ENCODE data around the gene NCDN.

The NCDN gene

GRCh38 chr1:35554266-35555211 lies 3.1 kb upstream of the NCDN start:
- DNase-seq (ENCODE audit: low read depth in 3 of 3, low spot score in 1 of 3): no peak

- no peak for DNase-seq (ENCODE audit: low read depth in 3 of 3, low spot score in 1 of 3)
Measured at GRCh38 chr1:35555212-35555584, 2.4 kb upstream of the NCDN start.

GRCh38 chr1:35555601-35556477 lies 1.8 kb upstream of the NCDN start:
- no peak for DNase-seq (ENCODE audit: low read depth in 3 of 3, low spot score in 1 of 3)

GRCh38 chr1:35556484-35557117 lies 998 bp upstream of the NCDN start:
- no peak for DNase-seq (ENCODE audit: low read depth in 3 of 3, low spot score in 1 of 3)

- DNase-seq (ENCODE audit: low read depth in 3 of 3, low spot score in 1 of 3): peak in 1 of 3 donors; percentile 30
Measured at GRCh38 chr1:35557118-35557610, 435 bp upstream of the NCDN start, which contains the start of gene KIAA0319L. TSS of gene KIAA0319L (minus strand) at chr1:35557403. CDS start at chr1:35554491, 2,912 bp downstream.

GRCh38 chr1:35558374-35559316 lies 1.0 kb downstream of the NCDN start:
- no peak for DNase-seq (ENCODE audit: low read depth in 3 of 3, low spot score in 1 of 3)

GRCh38 chr1:35559317-35559944 lies 1.8 kb downstream of the NCDN start:
- DNase-seq (ENCODE audit: low read depth in 3 of 3, low spot score in 1 of 3): no peak

GRCh38 chr1:35560256-35561225 lies 2.9 kb downstream of the NCDN start:
- no peak for DNase-seq (ENCODE audit: low read depth in 3 of 3, low spot score in 1 of 3)

GRCh38 chr1:35561297-35561971 lies 3.8 kb downstream of the NCDN start:
- no peak for DNase-seq (ENCODE audit: low read depth in 3 of 3, low spot score in 1 of 3)

GRCh38 chr1:35561972-35562680 lies 4.5 kb downstream of the NCDN start:
- DNase-seq (ENCODE audit: low read depth in 3 of 3, low spot score in 1 of 3): no peak

GRCh38 chr1:35563166-35563565 lies 5.6 kb downstream of the NCDN start:
- no peak for DNase-seq (ENCODE audit: low read depth in 3 of 3, low spot score in 1 of 3)

GRCh38 chr1:35564037-35564883 lies 6.7 kb downstream of the NCDN start:
- peak; percentile 40 to 66 (median 51) for DNase-seq (ENCODE audit: low read depth in 3 of 3, low spot score in 1 of 3)

- no peak for DNase-seq (ENCODE audit: low read depth in 3 of 3, low spot score in 1 of 3)
Measured at GRCh38 chr1:35564884-35565741, 7.5 kb downstream of the NCDN start.

GRCh38 chr1:35565742-35566133 lies 8.1 kb downstream of the NCDN start:
- DNase-seq (ENCODE audit: low read depth in 3 of 3, low spot score in 1 of 3): no peak

- no peak for DNase-seq (ENCODE audit: low read depth in 3 of 3, low spot score in 1 of 3)
Measured at GRCh38 chr1:35567947-35568558, 10.5 kb downstream of the NCDN start.
